Measurements from ENCODE around the gene SERINC5. TPM values are rescaled to one million over a fixed set of nuclear protein-coding genes. Genes with fewer than 3 reads are reported as not detected.

SERINC5 gene
- total RNA-seq, 3 donors from 2014 or later (not counting 1 experiment from before 2014, with no cell fraction given) = 6.8 to 18.9 (median 14.5) TPM

- TF ChIP-seq CTCF (IDR thresholded peaks at IDR 0.05) = no peak
- Mint-ChIP-seq H3K27me3 (ENCODE audit: low read depth in 2 of 2) (no peaks in the 10 kb centered on the region), H3K9me3 (no peaks in the 10 kb centered on the region), H3K36me3 (no peaks in the 10 kb centered on the region), H3K27ac (no peak overlapping the region), H3K4me1 (peaks cover 29 to 47% of the 10 kb centered on the region in 2 donors), H3K4me3 (no peak overlapping the region)
- ATAC-seq (no peak), DNase-seq (no peak)
- peaks cover 21% of the 10 kb centered on the region for H3K4me1 ChIP-seq (ENCODE audit: control insufficient read depth, insufficient read depth, low read length)
- H3K27me3 ChIP-seq (ENCODE audit: control insufficient read depth, insufficient read depth, low read length) = no peaks in the 10 kb centered on the region
- WGBS (ENCODE audit: insufficient coverage) = 96% methylated on average over 8 of the region's 8 CpGs
- H3K36me3 ChIP-seq (ENCODE audit: control insufficient read depth, insufficient read depth, low read length) = no peaks in the 10 kb centered on the region
- H3K4me3 ChIP-seq (ENCODE audit: low read length) = no peak overlapping the region
- no peak overlapping the region for H3K27ac ChIP-seq (ENCODE audit: low read length)
- no peaks in the 10 kb centered on the region for H3K9me3 ChIP-seq (ENCODE audit: control insufficient read depth, insufficient read depth, low read length)
- intact Hi-C loops (cut with micrococcal nuclease) = no loop called here
Observed at GRCh38 chr5:80251636-80252035, 4.2 kb downstream of the SERINC5 start.

DNA sequence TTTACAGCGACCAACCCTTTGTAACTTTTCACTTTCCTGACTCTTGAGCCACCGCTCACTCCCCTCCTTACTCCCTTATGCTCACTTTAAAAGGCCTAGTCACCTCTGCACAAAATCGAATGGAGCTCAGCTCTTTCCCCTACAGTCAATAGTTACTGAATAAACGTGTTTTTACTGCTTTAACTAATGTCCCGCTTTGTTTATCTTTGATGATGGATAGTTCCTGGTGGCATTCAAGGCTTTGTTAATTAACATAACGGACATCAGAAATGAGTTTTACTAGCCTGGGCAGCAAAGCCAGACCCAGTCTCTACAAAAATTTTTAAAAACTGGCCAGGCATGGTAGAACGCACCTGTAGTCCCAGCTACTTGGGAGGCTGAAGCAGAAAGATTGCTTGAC, 5.0 kb downstream of the SERINC5 start:
- intact Hi-C loops (cut with micrococcal nuclease) = no loop called here
- Mint-ChIP-seq H3K4me1 (peaks cover 24 to 42% of the 10 kb centered on the region in 2 donors), H3K4me3 (no peak overlapping the region), H3K27ac (no peak overlapping the region), H3K36me3 (no peaks in the 10 kb centered on the region), H3K27me3 (ENCODE audit: low read depth in 2 of 2) (no peaks in the 10 kb centered on the region), H3K9me3 (no peaks in the 10 kb centered on the region)
- H3K4me1 ChIP-seq (ENCODE audit: control insufficient read depth, insufficient read depth, low read length) = peaks cover 17% of the 10 kb centered on the region
- H3K36me3 ChIP-seq (ENCODE audit: control insufficient read depth, insufficient read depth, low read length) = no peaks in the 10 kb centered on the region
- TF ChIP-seq CTCF (IDR thresholded peaks at IDR 0.05) = no peak
- no peaks in the 10 kb centered on the region for H3K27me3 ChIP-seq (ENCODE audit: control insufficient read depth, insufficient read depth, low read length)
- 85% methylated on average over 7 of the region's 7 CpGs for WGBS (ENCODE audit: insufficient coverage)
- no peak overlapping the region for H3K4me3 ChIP-seq (ENCODE audit: low read length)
- no peak for DNase-seq
- no peak overlapping the region for H3K27ac ChIP-seq (ENCODE audit: low read length)
- no peaks in the 10 kb centered on the region for H3K9me3 ChIP-seq (ENCODE audit: control insufficient read depth, insufficient read depth, low read length)
- ATAC-seq = no peak

GRCh38 chr5:80249901-80250300, 5.9 kb downstream of the SERINC5 start:
- Histone ChIP-seq H3K4me1 (ENCODE audit: control insufficient read depth, insufficient read depth, low read length) (peaks cover 12% of the 10 kb centered on the region), H3K36me3 (ENCODE audit: control insufficient read depth, insufficient read depth, low read length) (no peaks in the 10 kb centered on the region), H3K27ac (ENCODE audit: low read length) (no peak overlapping the region), H3K9me3 (ENCODE audit: control insufficient read depth, insufficient read depth, low read length) (no peaks in the 10 kb centered on the region), H3K27me3 (ENCODE audit: control insufficient read depth, insufficient read depth, low read length) (no peaks in the 10 kb centered on the region), H3K4me3 (ENCODE audit: low read length) (no peak overlapping the region)
- DNase-seq (no peak), ATAC-seq (no peak)
- no peaks in the 10 kb centered on the region for H3K9me3 Mint-ChIP-seq
- H3K27me3 Mint-ChIP-seq (ENCODE audit: low read depth in 2 of 2) = no peaks in the 10 kb centered on the region
- H3K36me3 Mint-ChIP-seq = no peaks in the 10 kb centered on the region
- 100% methylated on average over 1 of the region's 1 CpG for WGBS (ENCODE audit: insufficient coverage)
- no peak overlapping the region for H3K27ac Mint-ChIP-seq
- no peak for TF ChIP-seq CTCF (IDR thresholded peaks at IDR 0.05)
- no peak overlapping the region for H3K4me3 Mint-ChIP-seq
- H3K4me1 Mint-ChIP-seq = peaks cover 20 to 38% of the 10 kb centered on the region in 2 donors
- intact Hi-C loops (cut with micrococcal nuclease) = no loop called here

DNA sequence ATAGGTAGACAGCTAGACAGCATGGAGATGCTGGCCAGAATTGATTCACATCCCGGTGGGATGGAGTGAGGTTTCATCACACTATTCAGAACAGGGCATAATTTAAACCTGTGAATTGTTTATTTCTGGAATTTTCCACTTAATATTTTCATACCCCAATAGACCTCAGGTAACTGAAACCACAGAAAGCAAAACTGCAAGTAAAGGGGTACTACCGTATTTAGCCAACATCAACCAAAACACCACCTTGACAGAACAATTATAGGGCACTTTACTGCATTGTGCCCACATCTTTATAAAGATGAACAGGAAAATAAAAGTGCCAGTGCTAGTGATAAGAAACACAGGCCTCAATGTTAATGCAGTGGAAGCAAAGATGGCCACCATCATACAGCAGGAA, 7.5 kb downstream of the SERINC5 start:
- H3K4me3 Mint-ChIP-seq = no peak overlapping the region
- no peak overlapping the region for H3K27ac Mint-ChIP-seq
- TF ChIP-seq CTCF (IDR thresholded peaks at IDR 0.05) = no peak
- H3K36me3 Mint-ChIP-seq = peaks cover 1% of the 10 kb centered on the region
- H3K27me3 ChIP-seq (ENCODE audit: control insufficient read depth, insufficient read depth, low read length) = no peaks in the 10 kb centered on the region
- no peaks in the 10 kb centered on the region for H3K27me3 Mint-ChIP-seq (ENCODE audit: low read depth in 2 of 2)
- H3K9me3 Mint-ChIP-seq = no peaks in the 10 kb centered on the region
- intact Hi-C loops (cut with micrococcal nuclease) = no loop called here
- DNase-seq (no peak), ATAC-seq (no peak)
- H3K4me3 ChIP-seq (ENCODE audit: low read length) = no peak overlapping the region
- no peaks in the 10 kb centered on the region for H3K9me3 ChIP-seq (ENCODE audit: control insufficient read depth, insufficient read depth, low read length)
- no peak overlapping the region for H3K27ac ChIP-seq (ENCODE audit: low read length)
- H3K4me1 ChIP-seq (ENCODE audit: control insufficient read depth, insufficient read depth, low read length) = no peaks in the 10 kb centered on the region
- peaks cover 8 to 23% of the 10 kb centered on the region in 2 donors for H3K4me1 Mint-ChIP-seq
- H3K36me3 ChIP-seq (ENCODE audit: control insufficient read depth, insufficient read depth, low read length) = no peaks in the 10 kb centered on the region
- WGBS (ENCODE audit: insufficient coverage) = 91% methylated on average over 2 of the region's 2 CpGs
